Activated naive CD8-positive, alpha-beta T cell treated with anti-CD3 and anti-CD28 coated beads, Interleukin-2, amount 10 ng/mL, durations not matched to agents 7 days and 5 days (primary cell): Measurements from ENCODE around the gene CEP44. TPM values are rescaled to one million over a fixed set of nuclear protein-coding genes. Genes with fewer than 3 reads are reported as not detected.
"Not testable (repeated sequence)": the region's sequence is repeated elsewhere in the genome, so short reads cannot be mapped to it uniquely, and the experiment has no call there.

Source experiments
- ATAC-seq: fragments of 150-1000 bp; cut with Tn5 transposase; one replicate; pipeline ENCODE4 v1.10.0; 2021; ENCODE audit warnings: low read depth, moderate library complexity
- POLR2A ChIA-PET: fragments of 350-600 bp; sonication (Branson Sonifier 250); formaldehyde crosslinking; loops from one replicate; lab custom pipeline; 2021; ENCODE audit warnings: antibody characterized with exemption; lab: Charles Lee
- DNase-seq: peaks from one replicate; pipeline ENCODE4 v3.0.0; 2021
- H3K27ac Mint-ChIP-seq: one replicate; pipeline ENCODE4 v1.8.0; 2022; ENCODE audit warnings: mild to moderate bottlenecking, mixed read lengths
- H3K27me3 Mint-ChIP-seq: one replicate; pipeline ENCODE4 v1.8.0; 2022; ENCODE audit warnings: mild to moderate bottlenecking, moderate library complexity, mixed read lengths
- H3K36me3 Mint-ChIP-seq: one replicate; pipeline ENCODE4 v1.8.0; 2021; ENCODE audit warnings: mild to moderate bottlenecking, mixed read lengths
- H3K4me1 Mint-ChIP-seq: one replicate; pipeline ENCODE4 v1.8.0; 2021; ENCODE audit warnings: mixed read lengths
- H3K4me3 Mint-ChIP-seq: one replicate; pipeline ENCODE4 v1.8.0; 2022; ENCODE audit warnings: mild to moderate bottlenecking, moderate library complexity, mixed read lengths
- H3K9me3 Mint-ChIP-seq: one replicate; pipeline ENCODE4 v1.8.0; 2021; ENCODE audit warnings: mixed read lengths
- total RNA-seq, 2 experiments: library from RNA; stranded (reverse); gene quantifications; one replicate each; pipeline ENCODE4 v1.2.3, GENCODE V29; 2021

CEP44 gene
- total RNA-seq, 2 experiments from 2014 or later, result 23.5 to 27.0 TPM

GRCh38 chr4:174261432-174261831, 22.3 kb upstream of the CEP44 start:
- H3K36me3 Mint-ChIP-seq, ATAC-seq, H3K9me3 Mint-ChIP-seq, POLR2A ChIA-PET, H3K4me1 Mint-ChIP-seq, H3K4me3 Mint-ChIP-seq, H3K27ac Mint-ChIP-seq, H3K27me3 Mint-ChIP-seq, DNase-seq: not testable (repeated sequence)

- no peak for DNase-seq
- no peaks in the 10 kb centered on the region for H3K27me3 Mint-ChIP-seq
- H3K4me1 Mint-ChIP-seq, result no peaks in the 10 kb centered on the region
- ATAC-seq, result no peak
- H3K4me3 Mint-ChIP-seq, result no peak overlapping the region
- POLR2A ChIA-PET, result no interaction called here
- H3K9me3 Mint-ChIP-seq, result no peaks in the 10 kb centered on the region
- peaks cover 2% of the 10 kb centered on the region for H3K36me3 Mint-ChIP-seq
- H3K27ac Mint-ChIP-seq, result no peak overlapping the region
These were observed 20.9 kb upstream of the CEP44 start for GRCh38 chr4:174262624-174263444.

GRCh38 chr4:174263445-174263736, 20.3 kb upstream of the CEP44 start:
- Mint-ChIP-seq H3K9me3 (no peaks in the 10 kb centered on the region), H3K4me1 (no peaks in the 10 kb centered on the region), H3K4me3 (no peak overlapping the region), H3K27ac (no peak overlapping the region), H3K27me3 (no peaks in the 10 kb centered on the region), H3K36me3 (peaks cover 2% of the 10 kb centered on the region)
- POLR2A ChIA-PET, result no interaction called here
- ATAC-seq (no peak), DNase-seq (no peak)

- POLR2A ChIA-PET, result no interaction called here
- DNase-seq (no peak), ATAC-seq (no peak)
- Mint-ChIP-seq H3K27me3 (no peaks in the 10 kb centered on the region), H3K27ac (no peak overlapping the region), H3K36me3 (peaks cover 2% of the 10 kb centered on the region), H3K4me3 (no peak overlapping the region), H3K9me3 (no peaks in the 10 kb centered on the region), H3K4me1 (no peaks in the 10 kb centered on the region)
These were observed 17.8 kb upstream of the CEP44 start for GRCh38 chr4:174265916-174266315.

GRCh38 chr4:174266416-174266815, 17.3 kb upstream of the CEP44 start:
- Mint-ChIP-seq H3K36me3 (peaks cover 2% of the 10 kb centered on the region), H3K4me1 (no peaks in the 10 kb centered on the region), H3K27me3 (no peaks in the 10 kb centered on the region), H3K9me3 (no peaks in the 10 kb centered on the region), H3K4me3 (no peak overlapping the region), H3K27ac (no peak overlapping the region)
- ATAC-seq (no peak), DNase-seq (no peak)
- POLR2A ChIA-PET, result no interaction called here

GRCh38 chr4:174273930-174274329, 9.8 kb upstream of the CEP44 start:
- DNase-seq (no peak), ATAC-seq (no peak)
- Mint-ChIP-seq H3K9me3 (no peaks in the 10 kb centered on the region), H3K36me3 (peaks cover under 1% of the 10 kb centered on the region), H3K27ac (no peak overlapping the region), H3K27me3 (no peaks in the 10 kb centered on the region), H3K4me1 (peaks cover 4% of the 10 kb centered on the region), H3K4me3 (no peak overlapping the region)
- POLR2A ChIA-PET, result no interaction called here

GRCh38 chr4:174274436-174274835, 9.3 kb upstream of the CEP44 start:
- POLR2A ChIA-PET, result no interaction called here
- ATAC-seq (no peak), DNase-seq (no peak)
- peaks cover 5% of the 10 kb centered on the region for H3K36me3 Mint-ChIP-seq
- H3K27me3 Mint-ChIP-seq, result no peaks in the 10 kb centered on the region
- peaks cover 1% of the 10 kb centered on the region for H3K9me3 Mint-ChIP-seq
- H3K27ac Mint-ChIP-seq, result no peak overlapping the region
- H3K4me1 Mint-ChIP-seq, result peaks cover 9% of the 10 kb centered on the region
- no peak overlapping the region for H3K4me3 Mint-ChIP-seq

- Mint-ChIP-seq H3K36me3 (peaks cover 9% of the 10 kb centered on the region), H3K4me1 (peaks cover 11% of the 10 kb centered on the region), H3K27me3 (no peaks in the 10 kb centered on the region), H3K27ac (no peak overlapping the region), H3K9me3 (peaks cover 3% of the 10 kb centered on the region), H3K4me3 (no peak overlapping the region)
- DNase-seq (no peak), ATAC-seq (no peak)
- POLR2A ChIA-PET, result no interaction called here
These were observed 8.6 kb upstream of the CEP44 start for GRCh38 chr4:174275101-174275500.

GRCh38 chr4:174277433-174277832, 6.3 kb upstream of the CEP44 start:
- H3K27ac Mint-ChIP-seq, result no peak overlapping the region
- no peaks in the 10 kb centered on the region for H3K27me3 Mint-ChIP-seq
- POLR2A ChIA-PET, result no interaction called here
- peaks cover 3% of the 10 kb centered on the region for H3K9me3 Mint-ChIP-seq
- H3K4me1 Mint-ChIP-seq, result peaks cover 12% of the 10 kb centered on the region
- no peak for DNase-seq
- H3K4me3 Mint-ChIP-seq, result no peak overlapping the region
- no peak for ATAC-seq
- peaks cover 9% of the 10 kb centered on the region for H3K36me3 Mint-ChIP-seq

GRCh38 chr4:174278467-174278866, 5.2 kb upstream of the CEP44 start:
- ATAC-seq, result no peak

GRCh38 chr4:174279433-174280155, 4.1 kb upstream of the CEP44 start:
- Mint-ChIP-seq H3K36me3 (peaks cover 9% of the 10 kb centered on the region), H3K9me3 (peaks cover 3% of the 10 kb centered on the region), H3K27ac (peak overlapping the region; percentile 43), H3K27me3 (no peaks in the 10 kb centered on the region), H3K4me1 (peaks cover 14% of the 10 kb centered on the region), H3K4me3 (no peak overlapping the region)
- POLR2A ChIA-PET, result no interaction called here
- no peak for DNase-seq
- no peak for ATAC-seq

More at GRCh38 chr4:174278467-174278866, 5.2 kb upstream of the CEP44 start:
- peaks cover 3% of the 10 kb centered on the region for H3K9me3 Mint-ChIP-seq
- DNase-seq, result no peak
- no peak overlapping the region for H3K27ac Mint-ChIP-seq
- POLR2A ChIA-PET, result no interaction called here
- H3K4me3 Mint-ChIP-seq, result no peak overlapping the region
- peaks cover 9% of the 10 kb centered on the region for H3K36me3 Mint-ChIP-seq
- H3K27me3 Mint-ChIP-seq, result no peaks in the 10 kb centered on the region
- H3K4me1 Mint-ChIP-seq, result peaks cover 14% of the 10 kb centered on the region

- ATAC-seq (no peak), DNase-seq (no peak)
- H3K36me3 Mint-ChIP-seq, result peaks cover 11% of the 10 kb centered on the region
- peaks cover 27% of the 10 kb centered on the region for H3K4me1 Mint-ChIP-seq
- no peak overlapping the region for H3K27ac Mint-ChIP-seq
- H3K4me3 Mint-ChIP-seq, result no peak overlapping the region
- H3K9me3 Mint-ChIP-seq, result peaks cover 3% of the 10 kb centered on the region
- POLR2A ChIA-PET, result no interaction called here
- no peaks in the 10 kb centered on the region for H3K27me3 Mint-ChIP-seq
These were observed 2.5 kb upstream of the CEP44 start for GRCh38 chr4:174281182-174281737.

GRCh38 chr4:174281901-174282300, 1.8 kb upstream of the CEP44 start:
- DNase-seq (no peak), ATAC-seq (no peak)
- Mint-ChIP-seq H3K36me3 (peaks cover 11% of the 10 kb centered on the region), H3K27me3 (no peaks in the 10 kb centered on the region), H3K4me3 (peak overlapping the region; percentile 88), H3K27ac (no peak overlapping the region), H3K9me3 (peaks cover 3% of the 10 kb centered on the region), H3K4me1 (peaks cover 29% of the 10 kb centered on the region)
- POLR2A ChIA-PET, result no interaction called here
